ENCODE results near the gene RALB.

DNA sequence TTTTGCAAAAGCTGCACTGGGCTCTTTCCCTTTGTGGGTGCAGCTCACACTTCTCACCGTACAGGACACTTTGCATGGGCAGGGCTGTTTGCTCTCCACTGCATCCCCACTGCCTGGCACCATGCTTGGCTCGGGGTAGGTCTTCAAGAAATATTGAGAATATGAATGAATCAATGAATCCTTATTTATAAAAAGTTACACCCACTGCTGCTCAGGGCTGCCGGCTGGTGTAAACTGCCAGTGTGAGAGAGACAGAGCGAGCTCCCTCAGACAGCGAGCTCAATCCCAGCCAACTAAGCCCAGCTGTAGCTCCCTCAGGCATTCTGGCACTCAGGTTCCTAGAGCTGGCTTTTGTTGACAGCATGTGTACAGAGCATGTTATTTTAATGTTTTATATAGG lies 32.9 kb upstream of the RALB start:
- TF ChIP-seq EP300 (IDR thresholded peaks at IDR 0.05) = no peak
- no peak for TF ChIP-seq POLR2A (IDR thresholded peaks at IDR 0.05)
- TF ChIP-seq, protein P1, sequence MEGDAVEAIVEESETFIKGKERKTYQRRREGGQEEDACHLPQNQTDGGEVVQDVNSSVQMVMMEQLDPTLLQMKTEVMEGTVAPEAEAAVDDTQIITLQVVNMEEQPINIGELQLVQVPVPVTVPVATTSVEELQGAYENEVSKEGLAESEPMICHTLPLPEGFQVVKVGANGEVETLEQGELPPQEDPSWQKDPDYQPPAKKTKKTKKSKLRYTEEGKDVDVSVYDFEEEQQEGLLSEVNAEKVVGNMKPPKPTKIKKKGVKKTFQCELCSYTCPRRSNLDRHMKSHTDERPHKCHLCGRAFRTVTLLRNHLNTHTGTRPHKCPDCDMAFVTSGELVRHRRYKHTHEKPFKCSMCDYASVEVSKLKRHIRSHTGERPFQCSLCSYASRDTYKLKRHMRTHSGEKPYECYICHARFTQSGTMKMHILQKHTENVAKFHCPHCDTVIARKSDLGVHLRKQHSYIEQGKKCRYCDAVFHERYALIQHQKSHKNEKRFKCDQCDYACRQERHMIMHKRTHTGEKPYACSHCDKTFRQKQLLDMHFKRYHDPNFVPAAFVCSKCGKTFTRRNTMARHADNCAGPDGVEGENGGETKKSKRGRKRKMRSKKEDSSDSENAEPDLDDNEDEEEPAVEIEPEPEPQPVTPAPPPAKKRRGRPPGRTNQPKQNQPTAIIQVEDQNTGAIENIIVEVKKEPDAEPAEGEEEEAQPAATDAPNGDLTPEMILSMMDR (IDR thresholded peaks at IDR 0.05) = no peak
